Astrocyte (in vitro differentiated cells and primary cell): ENCODE measurements around the gene C2CD2.

ENCODE experiments used
- EZH2 ChIP-seq: IDR thresholded peaks from 2 replicates; pipeline ENCODE4 v1.6.1; 2012; ENCODE audit warnings: mild to moderate bottlenecking, low read length, inconsistent platforms; ENCODE audit not compliant: insufficient read depth
- TF ChIP-seq, protein P1 (sequence below): IDR thresholded peaks from 2 replicates; pipeline ENCODE4 v1.5.1; 2011; ENCODE audit warnings: low read depth, mild to moderate bottlenecking, inconsistent platforms, low read length, moderate library complexity; ENCODE audit not compliant: insufficient read depth

DNA sequence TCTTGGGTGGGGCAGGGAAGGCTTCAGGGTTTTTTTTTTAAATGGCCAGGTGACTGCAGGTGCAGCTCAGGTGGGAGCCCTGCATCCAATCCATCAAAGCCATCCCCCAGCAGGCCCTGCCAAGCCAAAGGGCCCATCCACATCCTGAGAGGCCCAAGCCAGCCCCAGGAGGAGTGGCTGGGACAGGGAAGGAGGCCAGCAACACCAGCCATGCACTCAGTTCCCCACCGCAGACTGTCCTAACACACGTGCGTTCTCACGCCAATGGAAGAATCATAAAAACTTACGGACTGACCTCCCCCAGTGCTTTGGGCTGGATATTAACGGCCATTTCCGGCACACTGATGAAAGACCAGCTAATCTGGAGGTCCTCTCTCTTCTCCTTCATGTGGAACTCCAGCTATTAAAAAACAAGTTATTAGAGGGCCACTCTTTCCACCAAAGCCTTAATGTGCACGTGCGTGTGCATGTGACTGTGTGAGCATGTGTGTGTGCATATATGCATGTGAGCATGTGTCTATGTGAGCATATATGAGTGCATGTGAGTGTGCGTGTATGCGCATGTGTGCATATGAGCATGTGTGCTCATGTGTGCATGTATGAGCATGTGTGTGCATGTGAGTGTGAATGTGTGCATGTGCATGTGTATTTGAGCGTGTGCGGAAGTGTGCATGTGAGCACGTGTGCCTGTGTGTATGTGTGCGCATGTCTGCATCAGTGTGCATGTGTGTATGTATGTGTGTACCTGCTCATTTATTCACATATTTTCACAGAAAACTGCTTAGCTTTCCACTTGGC lies 35.1 kb downstream of the C2CD2 start:
- TF ChIP-seq, protein P1, sequence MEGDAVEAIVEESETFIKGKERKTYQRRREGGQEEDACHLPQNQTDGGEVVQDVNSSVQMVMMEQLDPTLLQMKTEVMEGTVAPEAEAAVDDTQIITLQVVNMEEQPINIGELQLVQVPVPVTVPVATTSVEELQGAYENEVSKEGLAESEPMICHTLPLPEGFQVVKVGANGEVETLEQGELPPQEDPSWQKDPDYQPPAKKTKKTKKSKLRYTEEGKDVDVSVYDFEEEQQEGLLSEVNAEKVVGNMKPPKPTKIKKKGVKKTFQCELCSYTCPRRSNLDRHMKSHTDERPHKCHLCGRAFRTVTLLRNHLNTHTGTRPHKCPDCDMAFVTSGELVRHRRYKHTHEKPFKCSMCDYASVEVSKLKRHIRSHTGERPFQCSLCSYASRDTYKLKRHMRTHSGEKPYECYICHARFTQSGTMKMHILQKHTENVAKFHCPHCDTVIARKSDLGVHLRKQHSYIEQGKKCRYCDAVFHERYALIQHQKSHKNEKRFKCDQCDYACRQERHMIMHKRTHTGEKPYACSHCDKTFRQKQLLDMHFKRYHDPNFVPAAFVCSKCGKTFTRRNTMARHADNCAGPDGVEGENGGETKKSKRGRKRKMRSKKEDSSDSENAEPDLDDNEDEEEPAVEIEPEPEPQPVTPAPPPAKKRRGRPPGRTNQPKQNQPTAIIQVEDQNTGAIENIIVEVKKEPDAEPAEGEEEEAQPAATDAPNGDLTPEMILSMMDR = no peak
- TF ChIP-seq EZH2 = no peak
